Activated CD4-positive, alpha-beta T cell treated with anti-CD3 and anti-CD28 coated beads, Interleukin-10, Interleukin-2, amounts not matched to agents 100 ng/mL and 50 ng/mL, durations not matched to agents 16 hours and 8 hours (primary cell): ENCODE measurements around the gene RRBP1.

Experiments used
- DNase-seq: peaks from one replicate; pipeline ENCODE4 v3.0.0-alpha.2; 2020

RRBP1 gene

DNA sequence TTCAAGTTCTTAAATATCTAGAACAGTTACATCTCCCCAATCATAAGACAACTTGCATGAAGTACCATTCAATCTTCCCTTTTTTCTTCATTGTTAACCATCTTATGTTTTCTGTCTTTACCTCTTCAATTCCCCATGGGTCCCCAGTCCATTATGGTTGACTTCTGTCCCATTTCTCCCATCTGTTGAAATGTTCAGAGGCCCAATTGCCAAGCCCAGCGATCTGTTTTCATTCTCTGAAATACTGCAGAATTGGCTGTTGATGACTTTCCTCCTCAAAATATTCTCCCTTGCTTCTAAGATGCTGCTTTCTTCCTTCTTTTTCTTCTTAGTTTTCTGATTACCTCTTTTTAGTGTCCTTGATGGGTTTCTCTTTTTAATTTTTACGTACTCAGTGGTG, 86.2 kb downstream of the RRBP1 start:
- DNase-seq: no peak

GRCh38 chr20:17594443-17594842, 87.6 kb downstream of the RRBP1 start:
- DNase-seq: no peak

GRCh38 chr20:17593902-17594301, 88.1 kb downstream of the RRBP1 start:
- no peak for DNase-seq

DNA sequence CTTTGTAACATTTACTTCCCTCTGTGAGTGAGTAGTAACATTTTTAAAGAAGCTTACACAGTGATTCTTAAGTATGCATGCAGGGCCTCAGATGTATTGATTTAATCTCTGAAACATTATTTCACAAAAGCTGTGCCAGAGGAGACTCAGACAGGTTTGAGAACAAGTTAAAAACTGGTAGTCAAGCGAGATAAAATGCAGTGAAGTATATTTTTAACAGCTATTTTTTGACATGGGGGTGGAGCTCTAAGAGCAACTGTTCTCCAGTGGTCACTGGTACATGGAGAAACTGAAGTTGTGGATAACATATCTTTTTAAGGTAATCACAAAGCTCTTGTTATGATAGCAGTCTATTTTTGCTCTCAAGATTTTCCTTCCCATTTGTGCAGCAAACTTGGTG, 91.8 kb downstream of the RRBP1 start:
- DNase-seq: no peak

GRCh38 chr20:17589161-17589834, 92.7 kb downstream of the RRBP1 start:
- DNase-seq: no peak

- DNase-seq: no peak
Observed at GRCh38 chr20:17587824-17588223, 94.2 kb downstream of the RRBP1 start.

DNA sequence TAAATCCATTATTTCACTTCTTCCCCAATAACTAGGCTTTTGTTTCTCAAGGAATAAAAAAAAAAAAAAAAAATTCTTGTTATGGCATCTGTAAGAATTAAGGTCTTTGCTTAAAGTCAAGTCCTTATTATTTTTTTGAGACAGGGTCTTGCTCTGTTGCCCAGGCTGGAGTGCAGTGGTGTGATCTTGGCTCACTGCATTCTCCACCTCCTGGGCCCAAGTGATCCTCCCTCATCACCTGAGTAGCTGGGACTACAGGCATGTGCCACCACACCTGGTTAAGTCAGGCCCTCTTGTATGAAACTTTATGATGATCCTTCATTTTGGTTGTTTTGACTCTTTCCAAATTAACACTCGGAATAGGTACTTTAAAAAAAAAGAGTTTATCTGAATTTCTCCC, 94.9 kb downstream of the RRBP1 start:
- DNase-seq: no peak

GRCh38 chr20:17586250-17586649, 95.8 kb downstream of the RRBP1 start:
- DNase-seq: no peak

DNA sequence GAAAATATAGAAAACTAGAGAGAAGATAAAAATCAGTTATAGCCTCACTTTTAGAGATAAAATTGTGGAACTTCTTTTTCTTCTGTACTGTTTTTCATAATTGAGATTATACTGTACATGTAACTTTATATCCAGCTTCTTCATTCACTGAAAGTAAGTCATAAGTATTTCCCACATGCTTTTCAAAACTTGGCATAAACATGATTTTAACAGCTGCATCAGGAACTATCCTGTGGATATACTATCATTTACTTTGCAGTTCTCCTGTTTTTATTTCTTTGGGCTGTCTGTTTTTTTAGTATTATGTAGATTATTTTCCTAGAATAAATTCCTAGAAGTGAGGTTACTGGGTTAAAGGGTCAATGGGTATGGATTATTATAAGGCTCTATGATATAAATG, 97.4 kb downstream of the RRBP1 start:
- no peak for DNase-seq

DNA sequence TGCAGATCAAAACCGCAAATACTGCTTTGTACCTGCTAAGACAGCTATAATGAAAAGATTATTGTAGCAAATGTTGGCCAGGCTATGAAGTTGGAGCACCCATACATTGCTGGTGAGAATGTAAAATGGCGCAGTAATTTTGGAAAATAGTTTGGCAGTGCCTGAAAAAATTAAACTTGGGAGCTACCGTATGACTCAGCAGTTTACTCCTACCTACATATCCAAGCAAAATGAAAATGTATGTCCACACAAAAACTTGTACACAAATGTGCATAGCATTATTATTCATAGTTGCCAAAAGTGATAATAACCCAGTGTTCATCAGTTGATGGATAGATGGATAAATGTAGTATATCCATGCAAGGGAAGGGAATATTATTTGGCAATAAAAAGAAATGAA, 98.9 kb downstream of the RRBP1 start:
- DNase-seq: no peak

- no peak for DNase-seq
Observed at GRCh38 chr20:17580895-17581294, 101.1 kb downstream of the RRBP1 start.

DNA sequence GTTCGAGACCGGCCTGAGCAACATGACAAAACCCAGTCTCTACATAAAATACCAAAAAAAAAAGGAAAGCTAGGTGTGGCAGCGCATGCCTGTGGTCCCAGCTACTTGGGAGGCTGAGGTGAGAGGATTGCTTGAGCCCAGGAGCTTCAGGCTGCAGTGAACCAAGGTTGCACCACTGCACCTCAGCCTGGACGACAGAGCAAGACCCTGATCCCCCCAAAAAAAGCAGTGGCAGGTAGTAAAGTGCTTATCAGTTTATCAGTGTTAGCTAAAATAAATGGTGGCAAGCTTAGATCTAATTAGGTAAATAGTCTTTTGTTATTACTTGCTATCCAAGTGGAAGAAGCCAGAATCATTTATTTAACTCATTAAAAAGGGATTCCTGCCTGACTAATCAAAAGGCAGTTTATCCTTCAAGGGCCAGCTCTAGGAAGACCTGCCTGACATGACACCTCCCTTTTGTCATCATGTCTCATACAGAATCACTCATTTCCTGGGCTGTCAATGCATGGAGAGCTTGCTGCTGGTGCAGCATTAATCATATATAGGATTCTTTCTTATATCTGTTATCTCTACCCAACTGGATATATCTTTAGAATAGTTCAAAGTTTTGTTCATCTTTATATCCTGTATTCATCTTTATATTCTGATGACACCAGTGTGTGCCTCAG, 102.5 kb downstream of the RRBP1 start:
- peak; percentile 5 for DNase-seq

GRCh38 chr20:17576215-17576614, 105.8 kb downstream of the RRBP1 start:
- no peak for DNase-seq

- DNase-seq: no peak
Observed at GRCh38 chr20:17573463-17573862, 108.6 kb downstream of the RRBP1 start.

GRCh38 chr20:17572034-17572638, 109.9 kb downstream of the RRBP1 start:
- no peak for DNase-seq

GRCh38 chr20:17571153-17571527, 110.9 kb downstream of the RRBP1 start:
- DNase-seq: peak; percentile 69

DNA sequence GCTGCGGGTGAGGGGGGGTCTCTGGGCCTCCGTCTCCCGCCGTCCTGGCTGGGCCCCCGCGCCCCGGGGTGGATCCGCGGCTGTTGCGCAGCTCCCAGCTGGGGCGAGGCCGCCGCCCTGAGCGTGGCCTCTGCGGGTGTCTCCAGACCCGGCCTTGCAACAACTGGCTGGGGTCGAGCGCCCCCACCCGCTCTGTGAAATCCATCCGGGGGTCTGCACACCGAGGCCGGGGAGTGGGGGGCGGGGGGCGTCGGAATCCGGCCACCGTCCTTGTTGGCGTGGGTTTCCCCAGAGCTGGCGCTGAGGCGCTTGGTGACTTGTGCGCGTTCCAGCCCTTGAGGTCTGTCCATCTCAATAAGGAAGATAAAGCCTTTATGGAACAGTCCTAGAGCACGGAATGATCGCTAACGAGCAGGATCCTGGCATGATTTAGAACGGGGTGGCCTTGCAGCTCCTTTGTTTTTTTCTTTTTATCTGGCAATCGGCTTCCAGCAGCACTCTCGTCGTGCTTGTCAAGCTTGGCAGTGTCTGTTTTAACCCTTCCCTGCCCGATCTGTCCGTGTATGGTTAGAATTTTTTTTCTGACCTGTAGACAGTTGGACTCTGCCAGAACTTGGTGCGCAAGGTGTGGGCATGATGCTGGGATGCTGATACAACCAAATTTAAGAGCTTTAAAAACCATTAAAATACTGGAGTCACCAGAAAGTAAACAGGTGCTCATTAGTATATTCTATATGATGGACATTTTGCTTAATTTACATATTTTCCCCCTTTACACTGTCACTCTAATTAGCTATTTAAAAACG, 111.5 kb downstream of the RRBP1 start:
- peak; percentile 23 for DNase-seq

DNA sequence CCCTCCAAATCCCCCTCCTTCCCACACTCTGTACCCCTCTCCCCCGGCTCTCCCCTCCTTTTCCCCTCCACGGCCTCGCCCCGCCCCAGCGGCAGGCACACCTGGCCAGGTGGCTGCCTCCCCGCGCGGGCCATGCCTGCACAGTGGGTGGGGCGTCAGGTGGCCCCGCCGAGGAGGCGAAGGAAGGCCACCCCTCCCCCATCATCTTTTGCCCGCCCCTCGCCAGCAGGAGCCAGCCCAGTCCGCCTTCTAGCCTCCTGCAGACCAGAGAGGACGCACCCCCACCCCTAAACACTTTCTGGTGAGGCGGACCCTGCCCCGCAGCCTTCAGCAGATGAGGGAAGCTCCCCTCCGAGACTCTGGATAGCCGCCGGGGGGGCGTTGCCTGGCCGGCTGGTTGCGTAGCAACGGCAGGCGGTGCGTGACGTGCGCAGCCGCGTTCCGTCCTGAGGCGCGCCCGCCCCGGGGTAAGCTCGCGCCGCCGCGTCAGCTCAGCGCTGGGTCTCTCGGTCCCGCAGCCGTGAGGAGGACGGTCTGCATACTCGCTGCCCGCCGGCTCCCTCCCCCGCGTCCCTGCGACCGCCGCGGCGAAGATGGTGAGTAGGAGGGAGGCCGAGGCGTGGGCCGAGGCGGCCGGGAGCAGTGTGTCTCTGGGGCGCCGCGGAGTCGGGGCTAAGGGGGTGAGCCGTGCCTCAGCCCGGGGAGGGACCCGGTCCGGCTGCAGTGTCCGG, 112.3 kb downstream of the RRBP1 start, which contains the start of gene DSTN:
TSS of gene DSTN (plus strand) at position 460 of the 731 bp plus-strand sequence. CDS start at position 594, 134 bp downstream.
- DNase-seq: peak; percentile 91

DNA sequence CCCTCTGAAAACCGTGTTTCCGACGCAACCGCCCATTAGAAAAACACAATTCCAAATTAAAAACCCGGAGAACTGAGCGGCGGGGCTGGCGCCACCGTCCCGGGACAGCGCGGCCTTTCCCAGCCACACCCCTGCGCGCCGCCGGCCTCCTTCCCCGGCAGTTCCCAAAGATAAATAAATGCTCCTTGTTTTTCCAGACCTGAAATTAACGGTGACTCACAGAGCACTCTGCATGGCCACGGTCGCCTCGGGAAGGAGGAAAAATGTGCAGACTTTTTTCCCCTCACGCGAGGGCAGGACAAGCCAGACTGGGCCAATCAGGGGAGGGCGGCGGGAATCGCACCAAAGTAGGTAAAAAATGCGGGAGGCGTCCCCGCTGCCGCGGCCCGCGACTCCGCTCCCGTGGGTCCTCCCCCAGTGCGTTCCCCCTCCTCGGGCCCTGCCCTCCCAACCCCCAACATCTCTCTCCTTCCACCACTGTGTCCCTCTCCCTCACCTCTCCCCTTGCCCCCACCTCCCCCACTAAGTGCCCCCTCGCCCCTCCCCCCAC, 113.0 kb downstream of the RRBP1 start:
- peak; percentile 9 for DNase-seq

GRCh38 chr20:17568045-17568788, 113.8 kb downstream of the RRBP1 start:
- no peak for DNase-seq

DNA sequence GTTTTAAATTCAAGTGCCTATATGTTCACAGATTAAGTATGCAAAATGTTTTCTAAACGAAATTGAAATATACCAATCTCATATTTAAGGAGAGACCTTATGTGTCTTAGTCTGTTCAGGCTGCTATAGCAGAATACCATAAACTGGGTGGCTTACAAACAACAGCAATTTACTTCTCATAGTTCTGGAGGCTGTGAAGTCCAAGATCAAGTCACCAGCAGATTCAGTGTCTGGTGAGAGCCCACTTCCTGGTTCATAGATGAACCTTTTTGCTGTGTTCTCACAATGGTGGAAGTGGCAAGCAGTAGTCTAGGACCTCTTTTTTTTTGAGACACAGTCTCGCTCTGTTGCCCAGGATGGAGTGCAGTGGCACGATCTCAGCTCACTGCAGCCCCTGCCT, 115.7 kb downstream of the RRBP1 start:
- DNase-seq: no peak
